Stomach (tissue), 9 donors: Measurements from ENCODE around the gene VIPR2. TPM values are rescaled to one million over a fixed set of nuclear protein-coding genes. Genes with fewer than 3 reads are reported as not detected.
A peak's percentile ranks its signal among the peaks of the same experiment; 100 is the strongest.

Source experiments
- DNase-seq, 2 donors: peaks; one replicate each; pipeline versions ENCODE4 v3.0.0 to v3.0.0-alpha.2; 2013 to 2019
- H3K27ac ChIP-seq, 5 donors: fragments of 200-600 bp in 4 of 5; sonication (generic) in 4 of 5; one replicate each; pipeline ENCODE4 v1.5.1; 2013 to 2019; ENCODE audit warnings: mild to moderate bottlenecking in 1 of 5, moderate library complexity in 1 of 5
- H3K27me3 ChIP-seq, 3 donors: fragments of 200-600 bp; sonication (generic); one replicate each; pipeline ENCODE4 v1.5.1; 2017 to 2019; ENCODE audit warnings: mixed run types in 1 of 3
- H3K36me3 ChIP-seq, 4 donors: fragments of 200-600 bp; sonication (generic); 1 replicate in 3 of 4; 2 replicates in 1 of 4; pipeline ENCODE4 v1.5.1; 2016 to 2019
- H3K4me1 ChIP-seq, 4 donors: fragments of 200-600 bp; sonication (generic); one replicate each; pipeline ENCODE4 v1.5.1; 2016 to 2019
- H3K4me3 ChIP-seq, 4 donors: fragments of 200-600 bp; sonication (generic) in 3 of 4; one replicate each; pipeline ENCODE4 v1.5.1; 2016 to 2019; ENCODE audit warnings: mild to moderate bottlenecking in 1 of 4
- H3K9me3 ChIP-seq, 4 donors: fragments of 200-600 bp; sonication (generic); one replicate each; pipeline ENCODE4 v1.5.1; 2016 to 2019
- CTCF ChIP-seq, 7 experiments: fragments of 450-650 bp in 4 of 7; fragments of 200-600 bp in 3 of 7; sonication (generic) in 3 of 7; IDR thresholded peaks; one replicate each; pipeline ENCODE4 v1.5.1; 2016 to 2019; ENCODE audit warnings: antibody characterized with exemption in 7 of 7, control low read depth in 2 of 7, mild to moderate bottlenecking in 1 of 7
- EP300 ChIP-seq: sonication (generic); formaldehyde crosslinking; IDR thresholded peaks from one replicate; pipeline ENCODE4 v1.6.1; 2017; ENCODE audit warnings: antibody characterized with exemption
- POLR2A ChIP-seq, 4 donors: fragments of 450-650 bp; IDR thresholded peaks; one replicate each; pipeline ENCODE4 v1.6.1; 2016; ENCODE audit warnings: antibody characterized with exemption in 4 of 4, control low read depth in 2 of 4, mild to moderate bottlenecking in 1 of 4, moderate library complexity in 1 of 4
- POLR2AphosphoS5 ChIP-seq, 3 donors: sonication (generic); formaldehyde crosslinking; IDR thresholded peaks; one replicate each; pipeline ENCODE4 v1.6.1; 2016; ENCODE audit warnings: antibody characterized with exemption in 3 of 3
- WGBS, 5 donors: extraction: QIAGEN DNeasy Blood & Tissue Kit in 3 of 5; methylation state at CpG; one replicate each; pipeline versions ENCODE4 v1.1.5 to v1.1.7; 2013 to 2018; 5-methylcytosine and 5-hydroxymethylcytosine counted together
- intact Hi-C: fragments of 100-400 bp; cut with DNase I; formaldehyde crosslinking; loops from one replicate; pipeline ENCODE4 v1.15.1; 2023; ENCODE audit warnings: low total_unique reads
- polyA plus RNA-seq, 3 donors: library from polyadenylated mRNA; stranded (reverse); fragments of 200-250 nt; gene quantifications; one replicate each; pipeline ENCODE4 v1.2.3, GENCODE V29; 2013
- total RNA-seq, 5 donors: library from RNA; depleted of rRNA; stranded (reverse); fragments of >200 nt; gene quantifications; one replicate each; pipeline versions ENCODE4 v1.1.0 to v1.2.3, GENCODE V29; 2014 to 2016
- donor health status: healthy with polysubstance abuse.
- donor health status: Bipolar disorder and iron deficiency.
- donor health status: healthy.

Gene VIPR2
- total and polyA plus RNA-seq, 8 donors: 1.2 to 25.4 (median 4.6) TPM

DNA sequence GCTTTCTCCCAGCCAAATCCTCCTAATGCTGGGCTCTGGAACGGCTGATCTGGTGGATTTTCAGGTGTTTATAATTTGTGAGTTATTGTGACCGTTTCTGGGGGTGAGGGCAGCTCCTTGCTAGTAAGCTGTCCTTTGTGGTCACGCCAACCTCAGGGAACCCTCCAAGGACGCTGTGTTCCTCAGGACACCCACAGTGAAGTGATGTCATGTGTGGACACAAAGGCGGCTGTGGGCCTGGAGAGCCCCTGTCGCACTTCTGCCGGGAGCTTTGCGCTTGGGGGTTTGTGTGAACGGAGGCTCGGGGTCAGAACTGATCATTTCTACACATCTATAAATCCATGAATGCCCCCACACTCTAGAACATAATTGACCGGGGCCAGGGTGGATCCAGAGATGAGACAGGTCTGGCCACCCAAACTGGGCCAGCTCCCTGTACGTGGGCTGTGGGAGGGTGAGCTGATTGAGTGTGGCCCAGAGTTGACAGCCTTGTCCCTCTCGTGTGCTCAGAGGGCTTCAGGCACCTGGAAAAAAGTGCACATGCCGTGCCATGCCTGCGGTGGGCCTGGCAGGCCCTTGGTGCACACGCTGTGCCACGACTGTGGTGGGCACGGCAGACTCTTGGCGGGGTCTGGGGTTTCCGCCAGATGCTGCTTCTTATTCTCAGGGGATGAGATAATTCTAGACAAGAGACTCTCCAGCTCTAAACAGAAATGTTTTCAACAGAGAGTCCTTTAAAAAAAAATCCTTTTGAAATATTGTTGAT is 130.2 kb downstream of the VIPR2 start:
- no peak for TF ChIP-seq EP300
- DNase-seq: no peak
- no peaks in the 10 kb centered on the region for H3K27me3 ChIP-seq
- peaks cover 34 to 62% (median 39%) of the 10 kb centered on the region in 4 donors for H3K4me1 ChIP-seq
- no peaks in the 10 kb centered on the region for H3K36me3 ChIP-seq
- peak overlapping the region in 4 of 5 donors; percentile 45 to 82 (median 60) for H3K27ac ChIP-seq
- WGBS, 5 donors: 88 to 91% (median 90%) methylated on average over 19 to 20 of the region's 20 CpGs
- no peaks in the 10 kb centered on the region for H3K9me3 ChIP-seq
- no peak overlapping the region for H3K4me3 ChIP-seq
- intact Hi-C loops: no loop called here

DNA sequence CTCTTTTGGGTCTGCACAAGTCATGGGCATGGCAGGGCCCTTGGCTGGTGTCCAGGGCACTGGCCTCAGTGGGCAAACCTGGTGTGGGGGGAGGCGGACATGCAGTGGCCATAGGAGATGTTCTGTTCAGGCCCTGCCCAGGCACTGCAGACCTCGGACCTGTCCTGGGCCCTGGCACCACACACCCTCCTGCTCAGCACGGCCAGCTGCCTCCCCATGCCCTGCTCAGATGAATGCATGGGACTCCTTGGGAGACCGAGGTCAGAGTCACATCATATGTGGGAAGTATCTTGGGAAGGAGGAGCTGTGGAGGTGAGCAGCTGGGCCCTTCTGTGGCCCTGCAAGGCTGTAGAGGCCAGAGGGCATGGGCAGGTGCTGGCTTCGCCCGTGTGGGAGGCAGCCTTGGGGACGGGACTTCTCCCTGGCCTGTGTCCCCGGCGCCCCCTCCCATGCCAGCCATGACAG is 130.8 kb downstream of the VIPR2 start:
- Histone ChIP-seq H3K4me1 (peaks cover 34 to 56% (median 37%) of the 10 kb centered on the region in 4 donors), H3K27me3 (no peaks in the 10 kb centered on the region), H3K36me3 (no peaks in the 10 kb centered on the region), H3K27ac (peak overlapping the region in 3 of 5 donors; percentile 45 to 82 (median 69)), H3K4me3 (no peak overlapping the region), H3K9me3 (no peaks in the 10 kb centered on the region)
- intact Hi-C loops: no loop called here
- no peak for DNase-seq
- TF ChIP-seq POLR2A (IDR thresholded peaks at IDR 0.05): no peak
- WGBS, 5 donors: 87 to 93% (median 92%) methylated on average over 8 to 9 of the region's 9 CpGs

DNA sequence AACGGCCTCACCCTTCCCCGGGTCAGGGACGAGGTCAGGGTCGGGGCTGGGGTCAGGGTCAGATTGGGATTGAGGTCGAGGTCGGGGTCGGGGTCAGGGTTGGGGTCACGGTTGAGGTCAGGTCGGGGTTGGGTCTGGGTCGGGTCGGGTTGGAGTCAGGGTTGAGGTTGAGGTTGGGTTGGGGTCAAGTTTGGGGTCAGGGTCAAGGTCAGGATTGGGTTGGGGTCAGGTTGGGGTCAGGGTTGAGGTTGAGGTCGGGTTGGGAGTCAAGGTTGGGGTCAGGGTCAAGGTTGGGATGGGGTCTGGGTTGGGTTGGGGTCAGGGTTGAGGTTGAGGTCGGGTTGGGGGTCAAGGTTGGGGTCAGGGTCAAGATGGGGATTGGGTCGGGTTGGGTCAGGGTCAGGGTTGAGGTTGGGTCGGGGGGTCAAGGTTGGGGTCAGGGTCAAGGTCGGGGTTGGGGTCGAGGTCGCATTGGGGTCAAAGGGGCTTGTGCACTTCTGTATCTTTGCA is 131.4 kb downstream of the VIPR2 start:
- intact Hi-C loops: no loop called here
- Histone ChIP-seq H3K4me3 (no peak overlapping the region), H3K27me3 (no peaks in the 10 kb centered on the region), H3K27ac (peak overlapping the region; percentile 55 to 82 (median 71)), H3K36me3 (no peaks in the 10 kb centered on the region), H3K4me1 (peaks cover 34 to 55% (median 37%) of the 10 kb centered on the region in 4 donors), H3K9me3 (no peaks in the 10 kb centered on the region)
- TF ChIP-seq POLR2A (IDR thresholded peaks at IDR 0.05): no peak
- TF ChIP-seq POLR2AphosphoS5 (IDR thresholded peaks at IDR 0.05): no peak
- TF ChIP-seq CTCF (IDR thresholded peaks at IDR 0.05): no peak
- no peak for TF ChIP-seq EP300
- DNase-seq: no peak
- 73 to 83% (median 78%) methylated on average over 18 of the region's 18 CpGs for WGBS, 5 donors

GRCh38 chr7:159012353-159013069 is 132.2 kb downstream of the VIPR2 start:
- WGBS, 5 donors: 13 to 26% (median 21%) methylated on average over 12 of the region's 12 CpGs
- H3K27ac ChIP-seq: peak overlapping the region; percentile 55 to 82 (median 71)
- H3K9me3 ChIP-seq: no peaks in the 10 kb centered on the region
- H3K4me3 ChIP-seq: no peak overlapping the region
- no peaks in the 10 kb centered on the region for H3K27me3 ChIP-seq
- TF ChIP-seq CTCF (IDR thresholded peaks at IDR 0.05) (no peak), POLR2AphosphoS5 (IDR thresholded peaks at IDR 0.05) (peak in 2 of 3 donors; percentile 6 to 75)
- H3K4me1 ChIP-seq: peaks cover 34 to 55% (median 37%) of the 10 kb centered on the region in 4 donors
- no peaks in the 10 kb centered on the region for H3K36me3 ChIP-seq
- intact Hi-C loops: no loop called here
- peak; percentile 36 to 88 for DNase-seq

GRCh38 chr7:159011722-159012022 is 133.0 kb downstream of the VIPR2 start:
- no peaks in the 10 kb centered on the region for H3K9me3 ChIP-seq
- H3K27me3 ChIP-seq: no peaks in the 10 kb centered on the region
- H3K27ac ChIP-seq: peak overlapping the region; percentile 11 to 82 (median 71)
- DNase-seq: no peak
- TF ChIP-seq POLR2AphosphoS5 (IDR thresholded peaks at IDR 0.05): no peak
- no peak for TF ChIP-seq CTCF (IDR thresholded peaks at IDR 0.05)
- TF ChIP-seq EP300: no peak
- TF ChIP-seq POLR2A (IDR thresholded peaks at IDR 0.05): no peak
- intact Hi-C loops: no loop called here
- H3K4me3 ChIP-seq: no peak overlapping the region
- WGBS, 5 donors: 77 to 89% (median 82%) methylated on average over 3 of the region's 3 CpGs
- no peaks in the 10 kb centered on the region for H3K36me3 ChIP-seq
- H3K4me1 ChIP-seq: peaks cover 34 to 55% (median 37%) of the 10 kb centered on the region in 4 donors
